Small intestine (tissue), 7 donors: ENCODE data around the gene ERMARD. TPM values are rescaled to one million over a fixed set of nuclear protein-coding genes. Genes with fewer than 3 reads are reported as not detected.

Experiments
- DNase-seq, 2 donors: peaks; one replicate each; pipeline versions ENCODE4 v3.0.0 to v3.0.0-alpha.2; 2013
- FAIRE-seq: peaks from 2 replicates; lab custom pipeline; 2012; peaks lifted over from hg19 to GRCh38; lab: Jason Lieb, UNC
- H3K27ac ChIP-seq, 3 donors: one replicate each; pipeline ENCODE4 v1.5.1; 2013; ENCODE audit warnings: low read length in 2 of 3, mild to moderate bottlenecking in 2 of 3, control low read depth in 1 of 3, inconsistent platforms in 1 of 3, low read depth in 1 of 3, moderate library complexity in 1 of 3
- H3K27me3 ChIP-seq, 3 donors: one replicate each; pipeline ENCODE4 v1.6.1; 2013; ENCODE audit warnings: low read length in 3 of 3, inconsistent platforms in 1 of 3; ENCODE audit not compliant: control insufficient read depth in 3 of 3, insufficient read depth in 3 of 3
- H3K36me3 ChIP-seq, 3 donors: one replicate each; pipeline ENCODE4 v1.6.1; 2013; ENCODE audit warnings: low read length in 3 of 3, inconsistent platforms in 1 of 3, low read depth in 1 of 3, mild to moderate bottlenecking in 1 of 3, moderate library complexity in 1 of 3; ENCODE audit not compliant: control insufficient read depth in 3 of 3, insufficient read depth in 2 of 3
- H3K4me1 ChIP-seq, 3 donors: one replicate each; pipeline ENCODE4 v1.6.1; 2013; ENCODE audit warnings: low read length in 2 of 3, inconsistent platforms in 1 of 3, low read depth in 1 of 3, mild to moderate bottlenecking in 1 of 3, moderate library complexity in 1 of 3; ENCODE audit not compliant: control insufficient read depth in 3 of 3, insufficient read depth in 2 of 3
- H3K4me3 ChIP-seq, 3 donors: one replicate each; pipeline ENCODE4 v1.5.1; 2013; ENCODE audit warnings: low read length in 3 of 3, control low read depth in 1 of 3, inconsistent platforms in 1 of 3, low read depth in 1 of 3, mild to moderate bottlenecking in 1 of 3, moderate library complexity in 1 of 3
- H3K9me3 ChIP-seq, 2 donors: one replicate each; pipeline ENCODE4 v1.6.1; 2013; ENCODE audit warnings: low read depth in 1 of 2, low read length in 1 of 2; ENCODE audit not compliant: control insufficient read depth in 2 of 2, insufficient read depth in 1 of 2
- WGBS, 3 donors: extraction: QIAGEN DNeasy Blood & Tissue Kit; methylation state at CpG; one replicate each; pipeline ENCODE4 v1.1.7; 2013; 5-methylcytosine and 5-hydroxymethylcytosine counted together
- polyA plus RNA-seq, 4 donors: library from polyadenylated mRNA; stranded (reverse) in 3 of 4; unstranded in 1 of 4; fragments of 200-250 nt in 3 of 4; fragments of 120-200 nt in 1 of 4; gene quantifications; one replicate each; pipeline versions ENCODE4 v1.2.1 to v1.2.3, GENCODE V29; 2013
- donor health status: healthy with polysubstance abuse.
- donor health status: control.
- donor health status: control.
- donor health status: Bipolar disorder and iron deficiency.
- donor health status: healthy.

The ERMARD gene
- polyA plus RNA-seq, 4 donors: 20.5 to 55.9 (median 33.6) TPM

DNA sequence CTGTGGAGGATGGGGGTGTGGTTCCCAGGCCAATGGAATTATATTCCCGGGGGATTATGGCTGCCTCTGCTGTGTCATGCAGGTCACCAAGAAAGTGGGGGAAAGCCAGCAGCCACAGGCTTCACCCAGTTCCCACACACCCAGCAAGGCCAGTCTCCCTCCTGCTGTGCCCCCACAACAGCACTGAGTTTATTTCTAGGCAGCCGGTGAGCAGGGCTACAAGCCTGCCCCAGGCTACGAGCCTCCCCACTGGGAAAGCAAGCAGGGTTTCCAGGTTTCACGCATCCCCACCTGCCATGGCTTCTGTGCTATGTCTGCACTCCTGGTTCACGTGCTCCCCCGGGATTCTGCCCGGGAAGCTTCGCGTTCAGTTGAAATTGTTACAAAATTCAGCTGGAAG, 72.6 kb downstream of the ERMARD start:
- H3K4me3 ChIP-seq: no peak overlapping the region
- no peak for FAIRE-seq
- no peak for DNase-seq
- H3K27ac ChIP-seq: no peak overlapping the region
- H3K4me1 ChIP-seq: no peaks in the 10 kb centered on the region
- WGBS, 3 donors: 86 to 89% (median 88%) methylated on average over 9 of the region's 9 CpGs
- H3K36me3 ChIP-seq: no peaks in the 10 kb centered on the region
- no peaks in the 10 kb centered on the region for H3K27me3 ChIP-seq
- peaks cover 0 to 4% of the 10 kb centered on the region in 2 donors for H3K9me3 ChIP-seq

DNA sequence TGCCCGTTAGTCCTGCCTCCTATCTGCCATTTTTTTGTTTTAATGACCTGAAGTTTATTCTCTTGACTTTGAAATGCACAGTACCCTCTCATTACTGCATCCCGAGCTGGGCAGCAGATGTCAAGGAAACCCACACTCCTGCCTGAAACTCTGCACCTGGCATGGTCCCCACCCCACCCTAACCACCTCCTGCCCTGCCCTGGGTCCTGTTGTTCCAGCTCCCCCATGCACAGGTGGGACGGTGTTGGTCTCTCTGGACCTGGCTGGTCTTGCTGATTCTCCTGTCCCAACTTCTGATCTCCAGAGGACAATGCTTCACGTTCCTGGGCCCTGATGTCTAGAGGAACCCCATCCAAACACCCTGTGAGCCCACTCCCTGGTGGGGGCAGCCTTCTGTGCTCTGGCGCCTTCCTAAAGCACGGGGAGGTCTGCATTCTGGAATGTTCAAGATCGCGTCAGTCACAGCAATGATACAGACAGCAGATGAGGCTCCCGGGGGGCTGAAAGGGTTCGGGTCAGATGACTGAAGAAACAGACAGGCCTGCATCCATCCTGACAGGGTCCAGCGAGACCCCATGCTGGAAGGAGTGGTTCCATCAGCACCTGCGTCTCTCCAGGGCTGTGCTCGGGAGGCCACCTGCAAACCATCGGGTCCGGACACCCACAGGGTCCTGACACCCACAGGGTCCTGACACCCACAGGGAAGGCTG, 73.6 kb downstream of the ERMARD start:
- Histone ChIP-seq H3K9me3 (peaks cover 0 to 4% of the 10 kb centered on the region in 2 donors), H3K4me3 (no peak overlapping the region), H3K36me3 (no peaks in the 10 kb centered on the region), H3K4me1 (no peaks in the 10 kb centered on the region), H3K27me3 (no peaks in the 10 kb centered on the region), H3K27ac (no peak overlapping the region)
- no peak for DNase-seq
- WGBS, 3 donors: 86 to 90% (median 87%) methylated on average over 15 of the region's 15 CpGs
- no peak for FAIRE-seq

GRCh38 chr6:169825558-169826225, 74.3 kb downstream of the ERMARD start:
- FAIRE-seq (no peak), DNase-seq (no peak)
- no peaks in the 10 kb centered on the region for H3K4me1 ChIP-seq
- H3K36me3 ChIP-seq: no peaks in the 10 kb centered on the region
- H3K27ac ChIP-seq: no peak overlapping the region
- H3K9me3 ChIP-seq: peaks cover 0 to 4% of the 10 kb centered on the region in 2 donors
- no peak overlapping the region for H3K4me3 ChIP-seq
- no peaks in the 10 kb centered on the region for H3K27me3 ChIP-seq
- 89 to 91% (median 90%) methylated on average over 11 to 12 of the region's 12 CpGs for WGBS, 3 donors

DNA sequence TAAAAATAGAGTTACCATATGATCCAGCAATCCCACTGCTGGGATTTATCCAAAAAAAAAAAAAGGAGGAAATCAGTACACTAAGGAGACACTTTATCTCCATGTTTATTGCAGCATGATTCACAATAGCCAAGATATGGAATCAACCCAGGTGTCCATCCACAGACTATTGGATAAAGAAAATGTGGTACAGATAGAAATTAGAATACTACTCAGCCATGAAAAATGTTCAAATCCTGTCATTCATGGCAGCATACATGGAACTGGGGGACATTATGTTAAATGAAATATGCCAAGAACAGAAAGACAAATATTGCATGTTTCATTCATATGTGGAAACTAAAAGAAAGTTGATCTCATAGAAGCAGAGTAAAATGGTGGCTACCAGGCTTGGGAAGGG, 75.3 kb downstream of the ERMARD start:
- H3K27ac ChIP-seq: no peak overlapping the region
- FAIRE-seq: no peak

DNA sequence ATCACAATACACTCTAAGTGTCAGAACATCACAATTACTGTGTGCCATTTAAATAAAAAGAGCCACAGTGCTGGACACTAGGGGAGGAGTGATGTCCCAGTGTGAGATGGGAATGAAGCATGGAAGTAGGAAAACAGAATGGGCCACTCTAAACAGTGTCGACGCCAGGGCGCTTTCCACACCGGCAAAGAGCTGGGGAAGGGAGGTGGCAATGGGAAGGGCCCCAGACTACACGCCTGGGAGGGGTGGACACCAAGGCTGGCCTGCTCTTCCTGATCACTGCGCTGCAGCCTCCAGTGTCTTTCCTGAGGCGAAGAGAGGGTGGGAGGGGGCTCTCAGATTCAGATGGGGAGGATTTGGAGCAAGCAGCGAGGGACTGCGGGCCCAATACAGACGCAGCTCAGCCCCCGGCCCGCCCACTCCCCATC, 75.9 kb downstream of the ERMARD start:
- H3K9me3 ChIP-seq: peaks cover 0 to 4% of the 10 kb centered on the region in 2 donors
- no peak for DNase-seq
- H3K4me3 ChIP-seq: no peak overlapping the region
- H3K4me1 ChIP-seq: no peaks in the 10 kb centered on the region
- H3K27me3 ChIP-seq: no peaks in the 10 kb centered on the region
- no peak for FAIRE-seq
- WGBS, 3 donors: 64 to 79% (median 75%) methylated on average over 12 of the region's 12 CpGs
- H3K27ac ChIP-seq: no peak overlapping the region
- H3K36me3 ChIP-seq: no peaks in the 10 kb centered on the region

More for the DNA sequence above, 75.3 kb downstream of the ERMARD start:
- no peaks in the 10 kb centered on the region for H3K27me3 ChIP-seq
- DNase-seq: no peak
- peaks cover 0 to 4% of the 10 kb centered on the region in 2 donors for H3K9me3 ChIP-seq
- no peaks in the 10 kb centered on the region for H3K36me3 ChIP-seq
- no peaks in the 10 kb centered on the region for H3K4me1 ChIP-seq
- H3K4me3 ChIP-seq: no peak overlapping the region

DNA sequence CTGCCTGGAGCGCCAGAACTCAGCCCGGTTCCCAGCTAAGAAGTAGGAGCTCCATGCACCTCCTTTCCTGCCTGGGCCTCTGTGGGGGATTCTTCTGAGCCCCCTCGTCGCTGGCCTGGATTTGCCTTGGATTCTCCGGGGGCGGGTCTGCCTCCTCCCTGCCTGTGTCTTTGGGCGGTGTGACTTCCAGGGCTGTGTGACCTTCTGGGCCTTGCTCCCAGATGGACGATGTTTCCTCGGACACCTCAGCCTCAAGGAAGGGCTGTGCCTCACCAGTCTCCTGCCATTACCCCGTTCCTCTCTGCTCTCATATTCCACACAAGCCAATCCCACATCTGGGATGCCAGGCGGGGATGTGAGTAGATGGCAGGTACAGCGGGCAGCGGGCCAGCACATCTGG, 76.8 kb downstream of the ERMARD start:
- FAIRE-seq: no peak
- Histone ChIP-seq H3K36me3 (no peaks in the 10 kb centered on the region), H3K9me3 (peaks cover 0 to 4% of the 10 kb centered on the region in 2 donors), H3K27me3 (no peaks in the 10 kb centered on the region), H3K27ac (no peak overlapping the region), H3K4me1 (peaks cover 0 to 4% (median 0%) of the 10 kb centered on the region in 3 donors), H3K4me3 (no peak overlapping the region)
- DNase-seq: no peak
- WGBS, 3 donors: 80 to 86% (median 83%) methylated on average over 13 of the region's 13 CpGs

- Histone ChIP-seq H3K27me3 (no peaks in the 10 kb centered on the region), H3K4me1 (peaks cover 0 to 4% (median 0%) of the 10 kb centered on the region in 3 donors), H3K27ac (no peak overlapping the region), H3K36me3 (no peaks in the 10 kb centered on the region), H3K4me3 (no peak overlapping the region), H3K9me3 (peaks cover 0 to 4% of the 10 kb centered on the region in 2 donors)
- 72 to 79% (median 76%) methylated on average over 4 of the region's 4 CpGs for WGBS, 3 donors
- DNase-seq (no peak), FAIRE-seq (no peak)
Measured at GRCh38 chr6:169829786-169830185, 78.4 kb downstream of the ERMARD start.

DNA sequence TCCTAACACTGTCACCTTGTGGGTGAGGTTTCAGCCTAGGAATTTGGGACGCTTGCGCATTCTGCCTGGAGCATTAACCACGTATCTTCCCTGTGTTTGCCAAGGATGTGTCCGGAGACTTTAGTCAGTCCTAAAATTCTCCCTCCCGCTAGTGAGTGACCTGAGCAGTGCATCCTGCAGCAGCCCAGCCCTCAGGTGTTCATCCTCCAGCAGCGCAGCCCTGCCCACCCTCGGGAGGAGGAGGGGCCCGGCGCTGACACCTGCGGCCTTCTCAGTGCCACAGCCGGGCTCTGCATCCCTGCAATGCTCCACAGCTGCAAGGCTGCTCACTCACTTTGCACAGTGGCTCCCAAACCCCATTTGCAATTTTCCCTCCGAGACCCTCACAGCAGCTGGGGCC, 79.5 kb downstream of the ERMARD start:
- no peaks in the 10 kb centered on the region for H3K27me3 ChIP-seq
- peaks cover 0 to 2% of the 10 kb centered on the region in 2 donors for H3K9me3 ChIP-seq
- DNase-seq (peak in 1 of 2 donors; percentile 6), FAIRE-seq (no peak)
- H3K27ac ChIP-seq: no peak overlapping the region
- H3K36me3 ChIP-seq: no peaks in the 10 kb centered on the region
- H3K4me1 ChIP-seq: peaks cover 0 to 4% (median 0%) of the 10 kb centered on the region in 3 donors
- 63 to 84% (median 81%) methylated on average over 12 of the region's 12 CpGs for WGBS, 3 donors
- H3K4me3 ChIP-seq: no peak overlapping the region
